NCI-H1048 (cell line): Measurements from ENCODE around the gene HS3ST3B1.

ENCODE experiments used
- DNase-seq: peaks from one replicate; lab custom pipeline; 2025; lab: John Stamatoyannopoulos, UW

Gene HS3ST3B1

GRCh38 chr17:14300575-14301278, at the start of gene HS3ST3B1:
Gene HS3ST3B1, plus strand, starts transcription at chr17:14301081. Its CDS starts 438 bp downstream, at chr17:14301519.
- DNase-seq: peak; percentile 93

GRCh38 chr17:14261406-14261805, 39.5 kb upstream of the HS3ST3B1 start:
- no peak for DNase-seq

GRCh38 chr17:14268264-14268663, 32.6 kb upstream of the HS3ST3B1 start:
- no peak for DNase-seq

GRCh38 chr17:14269473-14269872, 31.4 kb upstream of the HS3ST3B1 start:
- DNase-seq: no peak

GRCh38 chr17:14270508-14270907, 30.4 kb upstream of the HS3ST3B1 start:
- DNase-seq: no peak

- DNase-seq: no peak
These were observed 24.2 kb upstream of the HS3ST3B1 start for GRCh38 chr17:14276535-14277250.

- DNase-seq: no peak
These were observed 19.4 kb upstream of the HS3ST3B1 start for GRCh38 chr17:14281530-14281929.

GRCh38 chr17:14282726-14283125, 18.2 kb upstream of the HS3ST3B1 start:
- DNase-seq: no peak

- DNase-seq: no peak
These were observed 11.7 kb upstream of the HS3ST3B1 start for GRCh38 chr17:14289162-14289561.

- no peak for DNase-seq
These were observed 6.0 kb upstream of the HS3ST3B1 start for GRCh38 chr17:14294876-14295275.

GRCh38 chr17:14295676-14296075, 5.2 kb upstream of the HS3ST3B1 start:
- no peak for DNase-seq

GRCh38 chr17:14296166-14296910, 4.5 kb upstream of the HS3ST3B1 start:
- no peak for DNase-seq

- DNase-seq: peak; percentile 4
These were observed 3.6 kb upstream of the HS3ST3B1 start for GRCh38 chr17:14297161-14297851.

GRCh38 chr17:14298221-14298946, 2.5 kb upstream of the HS3ST3B1 start:
- DNase-seq: no peak

- no peak for DNase-seq
These were observed 2.0 kb upstream of the HS3ST3B1 start for GRCh38 chr17:14298947-14299279.

- DNase-seq: no peak
These were observed 1.4 kb upstream of the HS3ST3B1 start for GRCh38 chr17:14299280-14300141.

GRCh38 chr17:14301279-14302090, 604 bp downstream of the HS3ST3B1 start:
- DNase-seq: peak; percentile 41

- DNase-seq: no peak
These were observed 1.2 kb downstream of the HS3ST3B1 start for GRCh38 chr17:14302091-14302430.

- DNase-seq: peak; percentile 75
These were observed 1.7 kb downstream of the HS3ST3B1 start for GRCh38 chr17:14302431-14303099.
